Parathyroid adenoma (tissue), 2 donors: ENCODE results near the gene TOMM22.

Experiments used
- H2AFZ ChIP-seq: fragments of 300-600 bp; sonication (generic); one replicate; pipeline ENCODE4 v1.7.0; 2017; ENCODE audit warnings: antibody characterized with exemption, mild to moderate bottlenecking
- H3K27ac ChIP-seq: fragments of 300-600 bp; sonication (generic); one replicate; pipeline ENCODE4 v1.7.0; 2017
- H3K27me3 ChIP-seq: fragments of 300-600 bp; sonication (generic); one replicate; pipeline ENCODE4 v1.7.0; 2017; ENCODE audit warnings: low read length; ENCODE audit not compliant: control insufficient read depth, insufficient read depth
- H3K36me3 ChIP-seq: fragments of 300-600 bp; sonication (generic); one replicate; pipeline ENCODE4 v1.7.0; 2017; ENCODE audit warnings: low read length; ENCODE audit not compliant: control insufficient read depth, insufficient read depth
- H3K4me1 ChIP-seq: fragments of 300-600 bp; sonication (generic); one replicate; pipeline ENCODE4 v1.7.0; 2017; ENCODE audit warnings: control low read depth
- H3K4me2 ChIP-seq: fragments of 300-600 bp; sonication (generic); one replicate; pipeline ENCODE4 v1.7.0; 2017; ENCODE audit warnings: low read length
- H3K4me3 ChIP-seq: fragments of 300-600 bp; sonication (generic); one replicate; pipeline ENCODE4 v1.7.0; 2017; ENCODE audit warnings: low read depth, low read length
- H3K79me2 ChIP-seq: fragments of 300-600 bp; sonication (generic); one replicate; pipeline ENCODE4 v1.7.0; 2017; ENCODE audit warnings: control low read depth
- H3K9ac ChIP-seq: fragments of 300-600 bp; sonication (generic); one replicate; pipeline ENCODE4 v1.7.0; 2017; ENCODE audit warnings: mild to moderate bottlenecking
- H3K9me3 ChIP-seq: fragments of 300-600 bp; sonication (generic); one replicate; pipeline ENCODE4 v1.7.0; 2017; ENCODE audit warnings: low read length; ENCODE audit not compliant: control insufficient read depth
- CTCF ChIP-seq: fragments of 300-600 bp; sonication (generic); IDR thresholded peaks from one replicate; pipeline ENCODE4 v1.7.0; 2017; ENCODE audit warnings: antibody characterized with exemption, mild to moderate bottlenecking
- donor health status: primary hyperparathyroidism.

The TOMM22 gene

GRCh38 chr22:38725900-38726655, 44.3 kb downstream of the TOMM22 start:
- H3K79me2 ChIP-seq, result no peaks in the 10 kb centered on the region
- TF ChIP-seq CTCF, result no peak
- no peaks in the 10 kb centered on the region for H3K4me1 ChIP-seq
- no peaks in the 10 kb centered on the region for H3K9me3 ChIP-seq
- H2AFZ ChIP-seq, result no peak overlapping the region
- H3K36me3 ChIP-seq, result no peaks in the 10 kb centered on the region
- no peak overlapping the region for H3K9ac ChIP-seq
- H3K27ac ChIP-seq, result no peak overlapping the region
- H3K4me2 ChIP-seq, result no peak overlapping the region
- H3K27me3 ChIP-seq, result no peaks in the 10 kb centered on the region
- no peak overlapping the region for H3K4me3 ChIP-seq

GRCh38 chr22:38727123-38727522, 45.4 kb downstream of the TOMM22 start:
- Histone ChIP-seq H3K4me3 (no peak overlapping the region), H3K27me3 (no peaks in the 10 kb centered on the region), H3K4me2 (no peak overlapping the region), H3K9ac (no peak overlapping the region), H3K9me3 (no peaks in the 10 kb centered on the region), H3K27ac (no peak overlapping the region), H3K79me2 (no peaks in the 10 kb centered on the region), H2AFZ (no peak overlapping the region), H3K4me1 (no peaks in the 10 kb centered on the region), H3K36me3 (no peaks in the 10 kb centered on the region)
- no peak for TF ChIP-seq CTCF

GRCh38 chr22:38727530-38728451, 46.0 kb downstream of the TOMM22 start:
- H3K27ac ChIP-seq, result no peak overlapping the region
- H3K79me2 ChIP-seq, result no peaks in the 10 kb centered on the region
- H3K9me3 ChIP-seq, result no peaks in the 10 kb centered on the region
- H3K9ac ChIP-seq, result no peak overlapping the region
- H3K4me1 ChIP-seq, result no peaks in the 10 kb centered on the region
- H3K4me2 ChIP-seq, result no peak overlapping the region
- TF ChIP-seq CTCF, result no peak
- H2AFZ ChIP-seq, result no peak overlapping the region
- no peak overlapping the region for H3K4me3 ChIP-seq
- no peaks in the 10 kb centered on the region for H3K36me3 ChIP-seq
- H3K27me3 ChIP-seq, result no peaks in the 10 kb centered on the region

- no peak overlapping the region for H3K4me3 ChIP-seq
- H3K9me3 ChIP-seq, result no peaks in the 10 kb centered on the region
- TF ChIP-seq CTCF, result no peak
- no peaks in the 10 kb centered on the region for H3K79me2 ChIP-seq
- no peak overlapping the region for H3K4me2 ChIP-seq
- H3K36me3 ChIP-seq, result no peaks in the 10 kb centered on the region
- H3K27me3 ChIP-seq, result no peaks in the 10 kb centered on the region
- no peak overlapping the region for H3K27ac ChIP-seq
- no peak overlapping the region for H2AFZ ChIP-seq
- H3K4me1 ChIP-seq, result no peaks in the 10 kb centered on the region
- no peak overlapping the region for H3K9ac ChIP-seq
These were observed 47.4 kb downstream of the TOMM22 start for GRCh38 chr22:38728871-38729796.
